GM10248 (cell line): ENCODE data around the gene SELL.

ENCODE experiments used
- CTCF ChIA-PET: fragments of 300-600 bp; sonication (Branson Sonifier 250); formaldehyde crosslinking; extraction: SDS; loops from one replicate; lab custom pipeline; 2021; ENCODE audit warnings: antibody characterized with exemption; lab: Yijun Ruan, JAX
- POLR2A ChIA-PET: fragments of 350-650 bp; sonication (Branson Sonifier 250); formaldehyde crosslinking; extraction: SDS; loops from one replicate; lab custom pipeline; 2020; ENCODE audit warnings: antibody characterized with exemption; lab: Yijun Ruan, JAX
- DNase-seq: peaks from one replicate; pipeline ENCODE4 v3.0.0; 2012; ENCODE audit errors: extremely low spot score
- CTCF ChIP-seq: IDR thresholded peaks from 2 replicates; pipeline ENCODE4 v1.5.1; 2012; ENCODE audit warnings: mild to moderate bottlenecking, low read depth; ENCODE audit errors: extremely low read depth, missing control alignments, control extremely low read depth

Gene SELL

GRCh38 chr1:169708647-169709046 lies 2.8 kb downstream of the SELL start:
- DNase-seq = no peak
- ChIA-PET CTCF (interaction anchor here (5.3 kb wide), 1 partner anchor 107 kb away, joined by 34 read pairs; no protein-coding TSS in a partner anchor), POLR2A (no interaction called here)
- no peak for TF ChIP-seq CTCF

GRCh38 chr1:169707912-169708604 lies 3.4 kb downstream of the SELL start:
- DNase-seq = no peak
- CTCF ChIA-PET = interaction anchor here (1.0 to 5.3 kb wide), 3 partner anchors 27 to 106 kb away, joined by 3 to 34 read pairs (median 4); no protein-coding TSS in a partner anchor
- POLR2A ChIA-PET = no interaction called here
- no peak for TF ChIP-seq CTCF

GRCh38 chr1:169704797-169705196 lies 6.6 kb downstream of the SELL start:
- TF ChIP-seq CTCF = no peak
- ChIA-PET CTCF (interaction anchor here (2.7 to 5.3 kb wide), 2 partner anchors 9 to 103 kb away, joined by 11 to 34 read pairs; no protein-coding TSS in a partner anchor), POLR2A (no interaction called here)
- DNase-seq = no peak

GRCh38 chr1:169701261-169702005 lies 10.0 kb downstream of the SELL start:
- ChIA-PET CTCF (interaction anchor here (1.1 to 2.1 kb wide), 4 partner anchors 9 to 22 kb away, joined by 3 to 14 read pairs (median 6); no protein-coding TSS in a partner anchor), POLR2A (no interaction called here)
- TF ChIP-seq CTCF = no peak
- no peak for DNase-seq

- DNase-seq = no peak
- CTCF ChIA-PET = interaction anchor here (0.7 to 2.0 kb wide), 4 partner anchors 11 to 98 kb away, joined by 3 to 8 read pairs (median 4); no protein-coding TSS in a partner anchor
Measured at GRCh38 chr1:169699707-169700106, 11.7 kb downstream of the SELL start.

More at GRCh38 chr1:169699707-169700106, 11.7 kb downstream of the SELL start:
- no peak for TF ChIP-seq CTCF
- POLR2A ChIA-PET = no interaction called here
